ENCODE measurements around the gene GLRX5. TPM values are rescaled to one million over a fixed set of nuclear protein-coding genes. Genes with fewer than 3 reads are reported as not detected.
"Not testable (repeated sequence)": the region's sequence is repeated elsewhere in the genome, so short reads cannot be mapped to it uniquely, and the experiment has no call there.

The GLRX5 gene
- total RNA-seq, 1 experiment from 2014 or later = 23.2 TPM

GRCh38 chr14:95507701-95508103 is 27.1 kb upstream of the GLRX5 start:
- DNase-seq = peak; percentile 24 to 62
- Histone ChIP-seq H3F3A (ENCODE audit: insufficient read depth, low read depth) (peaks cover 8% of the 10 kb centered on the region), H4K20me1 (ENCODE audit: insufficient read depth) (no peaks in the 10 kb centered on the region), H3K36me3 (ENCODE audit: low read depth) (no peaks in the 10 kb centered on the region), H3K4me2 (peak overlapping the region; percentile 56), H3K4me1 (replicated peaks; ENCODE audit: insufficient read depth) (peaks cover 20% of the 10 kb centered on the region), H3K27ac (peak overlapping the region; percentile 79), H3K79me2 (ENCODE audit: low read depth) (no peaks in the 10 kb centered on the region), H3K9me2 (ENCODE audit: insufficient read depth) (no peaks in the 10 kb centered on the region), H2AFZ (no peak overlapping the region), H3K9me3 (ENCODE audit: insufficient read depth, low read depth) (no peaks in the 10 kb centered on the region), H3K27me3 (ENCODE audit: insufficient read depth, low read depth) (no peaks in the 10 kb centered on the region), H3K4me3 (no peak overlapping the region)
- intact Hi-C loops (cut with micrococcal nuclease; ENCODE audit: unreplicated experiment) = no loop called here
- ChIA-PET POLR2A (ENCODE audit: unreplicated experiment) (no interaction called here), CTCF (no interaction called here)
- no TSS peak for BruUV-seq (replicated peaks)
- no peak for TF ChIP-seq CTCF (conservative IDR thresholded peaks at IDR 0.05)
- no peak for TF ChIP-seq EZH2 (IDR thresholded peaks at IDR 0.05; ENCODE audit: low read depth)

DNA sequence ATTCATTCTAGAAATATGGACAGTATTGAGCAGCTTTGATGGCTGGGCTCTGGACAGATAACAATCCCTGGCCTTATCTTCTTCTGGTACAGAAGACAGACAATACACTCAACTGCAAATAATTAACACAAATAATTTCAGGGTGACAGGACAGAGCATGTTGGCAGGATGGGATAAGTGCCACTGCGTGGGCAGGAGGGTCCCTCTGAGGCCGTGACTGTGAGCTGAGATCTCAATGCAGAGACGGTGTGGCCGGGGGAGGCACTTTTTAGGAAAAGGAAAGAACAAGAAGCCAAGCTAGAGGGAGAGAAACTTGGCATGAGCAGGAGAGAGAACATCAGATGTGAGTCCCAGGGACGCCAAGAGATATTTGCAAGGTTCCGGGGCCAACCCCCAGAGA is 26.5 kb upstream of the GLRX5 start:
- Histone ChIP-seq H3K36me3 (ENCODE audit: low read depth) (no peaks in the 10 kb centered on the region), H4K20me1 (ENCODE audit: insufficient read depth) (no peaks in the 10 kb centered on the region), H3K4me1 (replicated peaks; ENCODE audit: insufficient read depth) (peaks cover 20% of the 10 kb centered on the region), H3F3A (ENCODE audit: insufficient read depth, low read depth) (peaks cover 8% of the 10 kb centered on the region), H3K27me3 (ENCODE audit: insufficient read depth, low read depth) (no peaks in the 10 kb centered on the region), H3K9me2 (ENCODE audit: insufficient read depth) (no peaks in the 10 kb centered on the region), H3K79me2 (ENCODE audit: low read depth) (no peaks in the 10 kb centered on the region), H2AFZ (no peak overlapping the region), H3K4me3 (no peak overlapping the region), H3K27ac (peak overlapping the region; percentile 79; the same call in 1 of the 2 replicates), H3K9me3 (ENCODE audit: insufficient read depth, low read depth) (no peaks in the 10 kb centered on the region), H3K4me2 (peak overlapping the region; percentile 56)
- no TSS peak for BruUV-seq (replicated peaks)
- intact Hi-C loops (cut with micrococcal nuclease; ENCODE audit: unreplicated experiment) = no loop called here
- ChIA-PET CTCF (interaction anchor here (0.6 kb wide), 1 partner anchor 350 kb away, joined by 3 read pairs; no protein-coding TSS in a partner anchor), POLR2A (ENCODE audit: unreplicated experiment) (no interaction called here)
- no peak for TF ChIP-seq CTCF (conservative IDR thresholded peaks at IDR 0.05)
- no peak for TF ChIP-seq EZH2 (IDR thresholded peaks at IDR 0.05; ENCODE audit: low read depth)
- DNase-seq = no peak

DNA sequence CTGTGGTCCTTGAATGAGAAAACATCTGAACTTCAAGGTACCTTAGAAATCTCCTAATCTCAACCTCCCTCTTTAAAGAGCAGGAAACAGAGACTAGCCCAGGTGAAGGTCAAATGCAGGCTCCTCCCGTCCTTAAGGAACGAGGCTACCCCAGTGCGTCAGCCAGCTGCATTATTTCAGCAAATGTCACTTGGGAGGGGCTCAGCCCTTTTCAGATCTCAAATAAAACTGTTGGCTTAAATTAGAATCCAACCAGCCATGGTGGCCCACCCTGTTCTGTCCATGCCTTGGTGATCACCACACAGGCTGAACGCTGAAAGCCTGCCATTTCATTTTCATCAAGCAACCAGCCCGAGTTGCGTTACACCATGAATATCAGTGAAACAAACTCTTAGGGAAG is 25.4 kb upstream of the GLRX5 start:
- Histone ChIP-seq H3K4me1 (replicated peaks; ENCODE audit: insufficient read depth) (peaks cover 20% of the 10 kb centered on the region), H3K9me2 (ENCODE audit: insufficient read depth) (no peaks in the 10 kb centered on the region), H3K79me2 (ENCODE audit: low read depth) (no peaks in the 10 kb centered on the region), H4K20me1 (ENCODE audit: insufficient read depth) (no peaks in the 10 kb centered on the region), H3K27me3 (ENCODE audit: insufficient read depth, low read depth) (no peaks in the 10 kb centered on the region), H3K4me2 (no peak overlapping the region), H2AFZ (no peak overlapping the region), H3K9me3 (ENCODE audit: insufficient read depth, low read depth) (no peaks in the 10 kb centered on the region), H3K36me3 (ENCODE audit: low read depth) (no peaks in the 10 kb centered on the region), H3K27ac (no peak overlapping the region), H3K4me3 (no peak overlapping the region), H3F3A (ENCODE audit: insufficient read depth, low read depth) (peaks cover 8% of the 10 kb centered on the region)
- BruUV-seq (replicated peaks) = no TSS peak
- DNase-seq = no peak
- ChIA-PET POLR2A (ENCODE audit: unreplicated experiment) (interaction anchor here (0.7 kb wide), 1 partner anchor 18 kb away, joined by 3 read pairs; no protein-coding TSS in a partner anchor), CTCF (no interaction called here)
- TF ChIP-seq EZH2 (IDR thresholded peaks at IDR 0.05; ENCODE audit: low read depth) (no peak), CTCF (conservative IDR thresholded peaks at IDR 0.05) (no peak)
- intact Hi-C loops (cut with micrococcal nuclease; ENCODE audit: unreplicated experiment) = no loop called here

DNA sequence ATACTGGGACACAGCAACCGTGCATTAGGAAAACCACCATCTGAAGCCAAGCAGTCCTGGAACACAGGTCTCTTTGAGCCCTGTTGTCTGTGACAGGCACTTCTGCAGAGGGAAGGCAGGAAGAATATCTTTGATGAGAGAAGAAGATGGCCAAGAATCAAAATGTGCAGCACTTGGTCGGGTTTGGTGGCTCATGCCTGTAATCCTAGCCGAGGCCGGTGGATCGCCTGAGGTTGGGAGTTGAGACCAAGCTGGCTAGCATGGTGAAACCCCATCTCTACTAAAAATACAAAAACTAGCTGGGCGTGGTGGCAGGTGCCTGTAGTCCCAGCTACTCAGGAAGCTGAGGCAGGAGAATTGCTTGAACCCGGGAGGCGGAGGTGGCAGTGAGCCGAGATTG is 24.5 kb upstream of the GLRX5 start:
- H3K27ac ChIP-seq; BruUV-seq (replicated peaks); H2AFZ ChIP-seq; H3K9me2 ChIP-seq (ENCODE audit: insufficient read depth); POLR2A ChIA-PET (ENCODE audit: unreplicated experiment); H3K9me3 ChIP-seq (ENCODE audit: insufficient read depth, low read depth); H3K79me2 ChIP-seq (ENCODE audit: low read depth); H4K20me1 ChIP-seq (ENCODE audit: insufficient read depth); H3K36me3 ChIP-seq (ENCODE audit: low read depth); H3K4me3 ChIP-seq; H3K4me2 ChIP-seq; CTCF ChIA-PET; DNase-seq; intact Hi-C loops (cut with micrococcal nuclease; ENCODE audit: unreplicated experiment); H3K27me3 ChIP-seq (ENCODE audit: insufficient read depth, low read depth); H3F3A ChIP-seq (ENCODE audit: insufficient read depth, low read depth): not testable (repeated sequence)
- peaks cover 20% of the 10 kb centered on the region for H3K4me1 ChIP-seq (replicated peaks; ENCODE audit: insufficient read depth)
